ENCODE results near the gene PRSS2. TPM values are rescaled to one million over a fixed set of nuclear protein-coding genes. Genes with fewer than 3 reads are reported as not detected.

PRSS2 gene
- total RNA-seq, 1 donor from 2014 or later: 2.0 TPM

DNA sequence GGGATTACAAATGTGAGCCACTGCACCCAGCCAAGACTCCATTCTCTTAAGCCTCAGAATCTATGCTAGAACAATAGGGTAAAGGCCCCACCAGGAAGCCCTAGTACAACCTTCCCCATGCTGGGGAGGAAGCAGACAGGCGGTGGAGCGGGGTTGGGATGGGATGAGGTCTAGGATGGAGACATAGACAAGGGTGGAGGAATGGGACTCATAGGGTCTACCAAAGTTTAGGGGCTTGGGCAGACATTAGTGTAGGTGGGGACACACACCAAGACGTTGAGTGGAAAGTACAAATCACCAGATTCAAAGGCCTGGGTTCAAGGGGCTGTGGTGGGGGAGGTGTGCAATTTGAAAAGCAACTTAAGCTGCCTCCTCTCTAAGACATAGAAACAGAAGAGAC, 19.3 kb downstream of the PRSS2 start:
- Mint-ChIP-seq H3K27ac (ENCODE audit: unreplicated experiment) (no peak overlapping the region), H3K27me3 (ENCODE audit: unreplicated experiment) (peaks cover 7% of the 10 kb centered on the region), H3K4me1 (ENCODE audit: unreplicated experiment) (no peaks in the 10 kb centered on the region), H3K36me3 (ENCODE audit: low read depth, unreplicated experiment) (no peaks in the 10 kb centered on the region), H3K9me3 (ENCODE audit: unreplicated experiment) (no peaks in the 10 kb centered on the region), H3K4me3 (ENCODE audit: unreplicated experiment) (no peak overlapping the region)
- DNase-seq (ENCODE audit: low spot score): no peak
- TF ChIP-seq, protein P1, sequence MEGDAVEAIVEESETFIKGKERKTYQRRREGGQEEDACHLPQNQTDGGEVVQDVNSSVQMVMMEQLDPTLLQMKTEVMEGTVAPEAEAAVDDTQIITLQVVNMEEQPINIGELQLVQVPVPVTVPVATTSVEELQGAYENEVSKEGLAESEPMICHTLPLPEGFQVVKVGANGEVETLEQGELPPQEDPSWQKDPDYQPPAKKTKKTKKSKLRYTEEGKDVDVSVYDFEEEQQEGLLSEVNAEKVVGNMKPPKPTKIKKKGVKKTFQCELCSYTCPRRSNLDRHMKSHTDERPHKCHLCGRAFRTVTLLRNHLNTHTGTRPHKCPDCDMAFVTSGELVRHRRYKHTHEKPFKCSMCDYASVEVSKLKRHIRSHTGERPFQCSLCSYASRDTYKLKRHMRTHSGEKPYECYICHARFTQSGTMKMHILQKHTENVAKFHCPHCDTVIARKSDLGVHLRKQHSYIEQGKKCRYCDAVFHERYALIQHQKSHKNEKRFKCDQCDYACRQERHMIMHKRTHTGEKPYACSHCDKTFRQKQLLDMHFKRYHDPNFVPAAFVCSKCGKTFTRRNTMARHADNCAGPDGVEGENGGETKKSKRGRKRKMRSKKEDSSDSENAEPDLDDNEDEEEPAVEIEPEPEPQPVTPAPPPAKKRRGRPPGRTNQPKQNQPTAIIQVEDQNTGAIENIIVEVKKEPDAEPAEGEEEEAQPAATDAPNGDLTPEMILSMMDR (IDR thresholded peaks at IDR 0.05; ENCODE audit: unreplicated experiment): no peak

DNA sequence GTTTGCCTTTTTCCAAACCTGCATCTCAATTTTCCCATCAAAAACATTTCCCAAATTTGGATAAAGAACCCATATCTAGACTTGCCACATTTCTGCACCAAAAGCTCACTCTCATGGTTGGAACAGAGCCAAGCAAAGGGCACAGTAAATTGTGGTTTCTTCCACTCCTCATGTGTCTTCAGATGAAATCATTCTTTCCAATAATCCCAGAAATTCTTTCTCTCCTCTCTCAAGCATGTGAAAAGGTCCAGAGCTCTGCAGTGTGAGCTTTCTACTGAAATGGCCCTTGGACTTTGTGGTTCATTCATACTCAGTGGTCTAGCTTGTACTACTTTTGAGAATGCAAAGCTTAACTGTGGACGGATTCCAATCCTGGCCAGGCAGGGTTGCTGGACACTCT, 19.8 kb downstream of the PRSS2 start:
- Mint-ChIP-seq H3K27ac (ENCODE audit: unreplicated experiment) (no peak overlapping the region), H3K4me1 (ENCODE audit: unreplicated experiment) (peaks cover 2% of the 10 kb centered on the region), H3K9me3 (ENCODE audit: unreplicated experiment) (no peaks in the 10 kb centered on the region), H3K4me3 (ENCODE audit: unreplicated experiment) (no peak overlapping the region), H3K27me3 (ENCODE audit: unreplicated experiment) (peaks cover 7% of the 10 kb centered on the region), H3K36me3 (ENCODE audit: low read depth, unreplicated experiment) (no peaks in the 10 kb centered on the region)
- no peak for DNase-seq (ENCODE audit: low spot score)
- TF ChIP-seq, protein P1 (IDR thresholded peaks at IDR 0.05; ENCODE audit: unreplicated experiment): no peak

DNA sequence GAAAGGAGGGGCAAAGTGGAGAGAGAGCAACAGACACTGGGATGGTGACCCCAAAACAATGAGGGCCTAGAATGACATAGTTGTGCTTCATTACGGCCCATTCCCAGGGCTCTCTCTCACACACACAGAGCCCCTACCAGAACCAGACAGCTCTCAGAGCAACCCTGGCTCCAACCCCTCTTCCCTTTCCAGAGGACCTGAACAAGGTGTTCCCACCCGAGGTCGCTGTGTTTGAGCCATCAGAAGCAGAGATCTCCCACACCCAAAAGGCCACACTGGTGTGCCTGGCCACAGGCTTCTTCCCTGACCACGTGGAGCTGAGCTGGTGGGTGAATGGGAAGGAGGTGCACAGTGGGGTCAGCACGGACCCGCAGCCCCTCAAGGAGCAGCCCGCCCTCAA, 20.7 kb downstream of the PRSS2 start:
- H3K4me3 Mint-ChIP-seq (ENCODE audit: unreplicated experiment): no peak overlapping the region
- no peak overlapping the region for H3K27ac Mint-ChIP-seq (ENCODE audit: unreplicated experiment)
- H3K4me1 Mint-ChIP-seq (ENCODE audit: unreplicated experiment): peaks cover 11% of the 10 kb centered on the region
- H3K36me3 Mint-ChIP-seq (ENCODE audit: low read depth, unreplicated experiment): no peaks in the 10 kb centered on the region
- TF ChIP-seq, protein P1 (IDR thresholded peaks at IDR 0.05; ENCODE audit: unreplicated experiment): no peak
- H3K9me3 Mint-ChIP-seq (ENCODE audit: unreplicated experiment): no peaks in the 10 kb centered on the region
- H3K27me3 Mint-ChIP-seq (ENCODE audit: unreplicated experiment): peaks cover 7% of the 10 kb centered on the region
- no peak for DNase-seq (ENCODE audit: low spot score)

DNA sequence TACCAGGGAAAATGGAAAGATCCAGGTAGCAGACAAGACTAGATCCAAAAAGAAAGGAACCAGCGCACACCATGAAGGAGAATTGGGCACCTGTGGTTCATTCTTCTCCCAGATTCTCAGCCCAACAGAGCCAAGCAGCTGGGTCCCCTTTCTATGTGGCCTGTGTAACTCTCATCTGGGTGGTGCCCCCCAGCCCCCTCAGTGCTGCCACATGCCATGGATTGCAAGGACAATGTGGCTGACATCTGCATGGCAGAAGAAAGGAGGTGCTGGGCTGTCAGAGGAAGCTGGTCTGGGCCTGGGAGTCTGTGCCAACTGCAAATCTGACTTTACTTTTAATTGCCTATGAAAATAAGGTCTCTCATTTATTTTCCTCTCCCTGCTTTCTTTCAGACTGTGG, 21.4 kb downstream of the PRSS2 start:
- Mint-ChIP-seq H3K36me3 (ENCODE audit: low read depth, unreplicated experiment) (no peaks in the 10 kb centered on the region), H3K27ac (ENCODE audit: unreplicated experiment) (no peak overlapping the region), H3K27me3 (ENCODE audit: unreplicated experiment) (peaks cover 7% of the 10 kb centered on the region), H3K9me3 (ENCODE audit: unreplicated experiment) (no peaks in the 10 kb centered on the region), H3K4me3 (ENCODE audit: unreplicated experiment) (no peak overlapping the region), H3K4me1 (ENCODE audit: unreplicated experiment) (peaks cover 11% of the 10 kb centered on the region)
- DNase-seq (ENCODE audit: low spot score): no peak
- TF ChIP-seq, protein P1 (IDR thresholded peaks at IDR 0.05; ENCODE audit: unreplicated experiment): no peak

DNA sequence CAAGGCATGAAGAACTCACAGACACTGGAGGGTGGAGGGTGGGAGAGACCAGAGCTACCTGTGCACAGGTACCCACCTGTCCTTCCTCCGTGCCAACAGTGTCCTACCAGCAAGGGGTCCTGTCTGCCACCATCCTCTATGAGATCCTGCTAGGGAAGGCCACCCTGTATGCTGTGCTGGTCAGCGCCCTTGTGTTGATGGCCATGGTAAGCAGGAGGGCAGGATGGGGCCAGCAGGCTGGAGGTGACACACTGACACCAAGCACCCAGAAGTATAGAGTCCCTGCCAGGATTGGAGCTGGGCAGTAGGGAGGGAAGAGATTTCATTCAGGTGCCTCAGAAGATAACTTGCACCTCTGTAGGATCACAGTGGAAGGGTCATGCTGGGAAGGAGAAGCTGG, 21.8 kb downstream of the PRSS2 start:
- no peak for DNase-seq (ENCODE audit: low spot score)
- H3K4me3 Mint-ChIP-seq (ENCODE audit: unreplicated experiment): no peak overlapping the region
- peaks cover 12% of the 10 kb centered on the region for H3K4me1 Mint-ChIP-seq (ENCODE audit: unreplicated experiment)
- H3K36me3 Mint-ChIP-seq (ENCODE audit: low read depth, unreplicated experiment): no peaks in the 10 kb centered on the region
- peaks cover 9% of the 10 kb centered on the region for H3K27me3 Mint-ChIP-seq (ENCODE audit: unreplicated experiment)
- TF ChIP-seq, protein P1 (IDR thresholded peaks at IDR 0.05; ENCODE audit: unreplicated experiment): no peak
- no peak overlapping the region for H3K27ac Mint-ChIP-seq (ENCODE audit: unreplicated experiment)
- H3K9me3 Mint-ChIP-seq (ENCODE audit: unreplicated experiment): no peaks in the 10 kb centered on the region
